CD4-positive, alpha-beta T cell treated with Interleukin-17A for 4 hours (primary cell): ENCODE data around the gene ASTN1.

Experiments used
- DNase-seq: peaks from one replicate; pipeline ENCODE4 v3.0.0-alpha.2; 2020; ENCODE audit warnings: mixed read lengths

The ASTN1 gene

GRCh38 chr1:176815621-176816020 is 348.9 kb downstream of the ASTN1 start:
- no peak for DNase-seq

- DNase-seq, result no peak
Observed at GRCh38 chr1:176811511-176812288, 352.8 kb downstream of the ASTN1 start.

GRCh38 chr1:176809292-176809691 is 355.2 kb downstream of the ASTN1 start:
- DNase-seq, result no peak
